OCI-LY3 (cell line): ENCODE data around the gene PDE4D.

Experiments
- H2AFZ ChIP-seq: fragments of 200-600, 300-600 bp; shearing (Covaris generic); 2 replicates; pipeline ENCODE4 v1.6.0; 2014; ENCODE audit warnings: antibody characterized with exemption, low read depth, low read length
- H3K27ac ChIP-seq: fragments of 200-600, 300-600 bp; sonication (generic); 2 replicates; pipeline ENCODE4 v1.5.1; 2014; ENCODE audit warnings: mild to moderate bottlenecking, low read length, moderate library complexity, mixed read lengths
- H3K27me3 ChIP-seq: fragments of 200-600, 300-600 bp; sonication (generic); 2 replicates; pipeline ENCODE4 v1.6.1; 2014; ENCODE audit warnings: low read depth, low read length, mixed read lengths
- H3K36me3 ChIP-seq: fragments of 200-600, 300-600 bp; sonication (generic); replicated peaks from 2 replicates; pipeline ENCODE3; 2014; ENCODE audit warnings: low read depth, low read length, mixed read lengths
- H3K4me1 ChIP-seq: fragments of 300-600, 200-600 bp; sonication (generic); 2 replicates; pipeline ENCODE4 v1.6.1; 2014; ENCODE audit warnings: low read length, mixed read lengths
- H3K4me2 ChIP-seq: fragments of 200-600, 300-600 bp; sonication (generic); 2 replicates; pipeline ENCODE4 v1.6.1; 2014; ENCODE audit warnings: low read length, mixed read lengths
- H3K4me3 ChIP-seq: fragments of 300-600, 200-600 bp; sonication (generic); 2 replicates; pipeline ENCODE4 v1.5.1; 2014; ENCODE audit warnings: antibody characterized with exemption, mild to moderate bottlenecking, low read length, moderate library complexity
- H3K79me2 ChIP-seq: fragments of 300-600, 200-600 bp; shearing (Covaris generic); 2 replicates; pipeline ENCODE4 v1.6.1; 2014; ENCODE audit warnings: mild to moderate bottlenecking, low read length, mixed read lengths
- H3K9ac ChIP-seq: fragments of 300-600, 200-600 bp; shearing (Covaris generic); 2 replicates; pipeline ENCODE4 v1.6.0; 2014; ENCODE audit warnings: mild to moderate bottlenecking, low read length, moderate library complexity
- H3K9me3 ChIP-seq: fragments of 200-600, 300-600 bp; shearing (Covaris generic); 2 replicates; pipeline ENCODE4 v1.6.1; 2014; ENCODE audit warnings: low read length, mixed read lengths; ENCODE audit not compliant: insufficient read depth
- H4K20me1 ChIP-seq: fragments of 200-600, 300-600 bp; sonication (generic); 2 replicates; pipeline ENCODE4 v1.6.1; 2016; ENCODE audit warnings: low read length, mixed read lengths; ENCODE audit not compliant: insufficient read depth
- CTCF ChIP-seq: fragments of 200-600, 300-600 bp; sonication (generic); IDR thresholded peaks from 2 replicates; pipeline ENCODE4 v1.5.1; 2014; ENCODE audit warnings: antibody characterized with exemption, low read length, low read depth
- EZH2phosphoT487 ChIP-seq: fragments of 200-600 bp; shearing (Covaris generic); IDR thresholded peaks from 2 replicates; pipeline ENCODE4 v1.6.1; 2018; ENCODE audit warnings: antibody characterized with exemption, mixed run types, low read depth

Gene PDE4D

GRCh38 chr5:59198365-59198764 lies 695.2 kb downstream of the PDE4D start:
- no peaks in the 10 kb centered on the region for H3K79me2 ChIP-seq
- H3K27ac ChIP-seq: no peak overlapping the region
- no peak overlapping the region for H3K4me3 ChIP-seq
- no peak overlapping the region for H2AFZ ChIP-seq
- no peak overlapping the region for H3K9ac ChIP-seq
- no peak overlapping the region for H3K4me2 ChIP-seq
- no peaks in the 10 kb centered on the region for H4K20me1 ChIP-seq
- H3K36me3 ChIP-seq: no peaks in the 10 kb centered on the region
- no peaks in the 10 kb centered on the region for H3K9me3 ChIP-seq
- no peaks in the 10 kb centered on the region for H3K4me1 ChIP-seq
- no peaks in the 10 kb centered on the region for H3K27me3 ChIP-seq
- TF ChIP-seq EZH2phosphoT487: no peak
- TF ChIP-seq CTCF: no peak

- Histone ChIP-seq H3K4me3 (no peak overlapping the region), H4K20me1 (no peaks in the 10 kb centered on the region), H3K36me3 (no peaks in the 10 kb centered on the region), H3K9ac (no peak overlapping the region), H3K27me3 (no peaks in the 10 kb centered on the region), H3K9me3 (no peaks in the 10 kb centered on the region), H3K27ac (no peak overlapping the region), H3K4me2 (no peak overlapping the region), H2AFZ (no peak overlapping the region), H3K79me2 (no peaks in the 10 kb centered on the region), H3K4me1 (no peaks in the 10 kb centered on the region)
- TF ChIP-seq EZH2phosphoT487: no peak
- TF ChIP-seq CTCF: no peak
Observed at GRCh38 chr5:59197911-59198310, 695.6 kb downstream of the PDE4D start.

DNA sequence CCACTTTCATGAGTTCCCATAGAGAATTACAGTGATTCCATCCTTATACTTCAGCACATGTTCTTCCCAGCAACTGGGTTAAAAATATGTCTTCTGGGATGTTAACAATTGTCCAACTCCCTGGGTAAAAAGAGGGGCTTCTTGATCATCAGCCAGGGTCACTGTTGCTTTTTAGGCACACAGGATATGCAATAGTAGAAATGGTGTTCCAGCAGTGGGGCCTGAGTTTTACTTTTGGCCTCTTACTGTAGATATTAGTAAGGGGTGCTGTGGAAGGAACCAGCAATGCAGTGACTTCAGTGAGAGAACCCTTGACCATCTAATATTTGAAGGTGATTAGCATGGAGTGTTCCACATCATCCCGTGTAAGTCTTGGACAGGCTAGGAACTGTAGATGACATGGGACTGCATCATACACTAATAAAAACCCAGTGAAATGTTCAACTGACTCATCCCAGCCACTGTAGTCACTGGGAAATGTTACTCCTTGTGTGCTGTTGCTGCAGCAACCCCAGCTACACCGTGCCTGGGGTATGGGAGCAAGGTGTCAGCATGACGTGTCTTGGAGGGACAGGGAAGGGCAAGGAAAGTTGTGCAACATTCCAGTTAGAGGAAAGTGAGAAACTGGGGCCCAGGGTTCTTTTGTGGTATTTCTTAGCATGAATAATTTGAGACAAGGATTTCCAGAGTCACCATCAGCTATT lies 699.8 kb downstream of the PDE4D start:
- H3K27me3 ChIP-seq: no peaks in the 10 kb centered on the region
- H3K4me2 ChIP-seq: no peak overlapping the region
- H3K27ac ChIP-seq: no peak overlapping the region
- no peaks in the 10 kb centered on the region for H4K20me1 ChIP-seq
- H3K4me1 ChIP-seq: no peaks in the 10 kb centered on the region
- no peaks in the 10 kb centered on the region for H3K36me3 ChIP-seq
- H2AFZ ChIP-seq: no peak overlapping the region
- no peak for TF ChIP-seq CTCF
- TF ChIP-seq EZH2phosphoT487: no peak
- H3K4me3 ChIP-seq: no peak overlapping the region
- no peaks in the 10 kb centered on the region for H3K79me2 ChIP-seq
- no peaks in the 10 kb centered on the region for H3K9me3 ChIP-seq
- H3K9ac ChIP-seq: no peak overlapping the region

DNA sequence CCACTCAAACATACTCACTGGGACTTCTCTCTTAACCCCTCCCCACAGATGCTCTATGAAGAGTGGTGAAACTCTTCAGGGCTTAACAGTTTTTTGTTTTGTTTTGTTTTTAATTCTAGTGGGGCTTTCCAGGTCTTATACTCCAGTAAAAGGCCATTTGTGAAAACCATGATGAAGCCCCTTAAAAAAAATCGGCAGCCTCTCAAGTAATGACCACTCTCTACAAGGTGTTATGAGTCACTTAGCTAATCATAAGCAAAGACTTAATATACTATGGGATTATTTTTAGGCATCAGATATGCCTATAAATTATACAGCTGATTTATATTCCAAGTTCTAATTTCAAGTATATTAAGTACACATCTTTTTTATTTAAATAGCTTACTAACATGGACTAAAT lies 702.8 kb downstream of the PDE4D start:
- no peaks in the 10 kb centered on the region for H3K79me2 ChIP-seq
- H3K4me2 ChIP-seq: no peak overlapping the region
- TF ChIP-seq EZH2phosphoT487 (no peak), CTCF (no peak)
- no peak overlapping the region for H3K4me3 ChIP-seq
- no peak overlapping the region for H3K9ac ChIP-seq
- no peaks in the 10 kb centered on the region for H3K4me1 ChIP-seq
- H3K27me3 ChIP-seq: 0 out of 2 replicates have a peak, but pooled peaks cover 2% of the 10 kb centered on the region
- no peaks in the 10 kb centered on the region for H3K9me3 ChIP-seq
- no peak overlapping the region for H3K27ac ChIP-seq
- H4K20me1 ChIP-seq: no peaks in the 10 kb centered on the region
- H2AFZ ChIP-seq: no peak overlapping the region
- H3K36me3 ChIP-seq: no peaks in the 10 kb centered on the region
